Neural cell (in vitro differentiated cells): ENCODE measurements around the gene CNDP2. TPM values are rescaled to one million over a fixed set of nuclear protein-coding genes. Genes with fewer than 3 reads are reported as not detected.

Experiments used
- H2AFZ ChIP-seq: fragments of 200-600, 300-800 bp; sonication (generic), shearing (Covaris generic); 2 replicates; pipeline ENCODE4 v1.6.0; 2014; ENCODE audit warnings: low read depth, mild to moderate bottlenecking, antibody characterized with exemption, low read length, moderate library complexity
- H3F3A ChIP-seq: fragments of 200-600 bp; shearing (Covaris generic); 2 replicates; pipeline ENCODE4 v1.6.1; 2016; ENCODE audit warnings: mild to moderate bottlenecking, moderate library complexity, mixed read lengths, antibody characterized with exemption, low read length; ENCODE audit not compliant: insufficient read depth, poor library complexity, severe bottlenecking
- H3K27ac ChIP-seq: fragments of 200-600, 300-800 bp; sonication (generic), shearing (Covaris generic); 2 replicates; pipeline ENCODE4 v1.5.1; 2014; ENCODE audit warnings: mild to moderate bottlenecking, low read length, moderate library complexity
- H3K27me3 ChIP-seq: fragments of 300-800, 200-600 bp; sonication (generic), shearing (Covaris generic); 2 replicates; pipeline ENCODE4 v1.6.0; 2014; ENCODE audit warnings: mild to moderate bottlenecking, low read depth, low read length, moderate library complexity; ENCODE audit not compliant: insufficient read depth
- H3K36me3 ChIP-seq: fragments of 300-800, 200-600 bp; sonication (generic), shearing (Covaris generic); 2 replicates; pipeline ENCODE4 v1.5.1; 2014; ENCODE audit warnings: mild to moderate bottlenecking, antibody characterized with exemption, low read length, moderate library complexity; ENCODE audit not compliant: insufficient read depth
- H3K4me2 ChIP-seq: fragments of 300-800, 200-600 bp; sonication (generic), shearing (Covaris generic); 2 replicates; pipeline ENCODE4 v1.6.0; 2014; ENCODE audit warnings: mild to moderate bottlenecking, low read length
- H3K4me3 ChIP-seq: fragments of 300-800, 200-600 bp; sonication (generic), shearing (Covaris generic); 2 replicates; pipeline ENCODE4 v1.5.1; 2014; ENCODE audit warnings: mild to moderate bottlenecking, low read length, moderate library complexity
- H3K79me2 ChIP-seq: fragments of 200-600 bp; shearing (Covaris generic); replicated peaks from 2 replicates; pipeline ENCODE4 v1.6.0; 2014; ENCODE audit warnings: mild to moderate bottlenecking, low read length, moderate library complexity; ENCODE audit not compliant: insufficient read depth
- H3K9ac ChIP-seq: fragments of 300-800, 200-600 bp; sonication (generic), shearing (Covaris generic); 2 replicates; pipeline ENCODE4 v1.6.1; 2016; ENCODE audit warnings: mild to moderate bottlenecking, low read length, mixed read lengths
- H3K9me2 ChIP-seq: fragments of 200-600 bp; shearing (Covaris generic); 2 replicates; pipeline ENCODE4 v1.6.1; 2016; ENCODE audit warnings: mild to moderate bottlenecking, low read length, mixed read lengths; ENCODE audit not compliant: insufficient read depth
- H3K9me3 ChIP-seq: fragments of 200-600, 300-800 bp; sonication (generic), shearing (Covaris generic); 2 replicates; pipeline ENCODE4 v1.6.1; 2016; ENCODE audit warnings: mild to moderate bottlenecking, mixed run types, low read length, moderate library complexity, mixed read lengths
- H4K20me1 ChIP-seq: fragments of 200-600 bp; shearing (Covaris generic); 2 replicates; pipeline ENCODE4 v1.6.1; 2016; ENCODE audit warnings: mild to moderate bottlenecking, mixed run types; ENCODE audit not compliant: insufficient read depth
- EP300 ChIP-seq: fragments of 450-650 bp; conservative IDR thresholded peaks from 2 replicates; pipeline ENCODE4 v1.6.1; 2014; ENCODE audit warnings: antibody characterized with exemption, mild to moderate bottlenecking, moderate library complexity; ENCODE audit not compliant: poor library complexity, severe bottlenecking
- EZH2 ChIP-seq: fragments of 200-600, 300-800 bp; shearing (Covaris generic), sonication (generic); IDR thresholded peaks from 2 replicates; pipeline ENCODE4 v1.6.1; 2014; ENCODE audit warnings: antibody characterized with exemption, low read length, borderline replicate concordance, mild to moderate bottlenecking; ENCODE audit not compliant: insufficient read depth, poor library complexity, severe bottlenecking
- MXI1 ChIP-seq: fragments of 450-650 bp; conservative IDR thresholded peaks from 2 replicates; pipeline ENCODE4 v1.6.1; 2014; ENCODE audit warnings: antibody characterized with exemption, mild to moderate bottlenecking; ENCODE audit not compliant: poor library complexity, severe bottlenecking
- POLR2AphosphoS5 ChIP-seq: IDR thresholded peaks from 2 replicates; pipeline ENCODE4 v1.6.1; 2012
- RAD21 ChIP-seq: fragments of 450-650 bp; conservative IDR thresholded peaks from 2 replicates; pipeline ENCODE4 v1.6.1; 2014; ENCODE audit warnings: antibody characterized with exemption, mild to moderate bottlenecking, moderate library complexity
- SMC3 ChIP-seq: fragments of 450-650 bp; conservative IDR thresholded peaks from 2 replicates; pipeline ENCODE4 v1.6.1; 2014; ENCODE audit warnings: antibody characterized with exemption, mild to moderate bottlenecking, moderate library complexity; ENCODE audit not compliant: poor library complexity
- TAF1 ChIP-seq: IDR thresholded peaks from 2 replicates; pipeline ENCODE4 v1.6.1; 2012; ENCODE audit warnings: low read depth
- polyA plus RNA-seq: library from polyadenylated mRNA; depleted of rRNA; stranded (reverse); fragments of >200 nt; gene quantifications from 2 replicates; pipeline ENCODE4 v1.2.3, GENCODE V29; 2014
- TF ChIP-seq, protein P1 (sequence below): IDR thresholded peaks from 2 replicates; pipeline ENCODE4 v1.6.1; 2012; ENCODE audit warnings: borderline replicate concordance
- TF ChIP-seq, protein P2 (sequence below): fragments of 450-650 bp; IDR thresholded peaks from 2 replicates; pipeline ENCODE4 v1.5.1; 2014; ENCODE audit warnings: antibody characterized with exemption, mild to moderate bottlenecking, moderate library complexity; ENCODE audit not compliant: poor library complexity, severe bottlenecking

The CNDP2 gene
- polyA plus RNA-seq, 1 donor from 2014 or later = 35.7 TPM

DNA sequence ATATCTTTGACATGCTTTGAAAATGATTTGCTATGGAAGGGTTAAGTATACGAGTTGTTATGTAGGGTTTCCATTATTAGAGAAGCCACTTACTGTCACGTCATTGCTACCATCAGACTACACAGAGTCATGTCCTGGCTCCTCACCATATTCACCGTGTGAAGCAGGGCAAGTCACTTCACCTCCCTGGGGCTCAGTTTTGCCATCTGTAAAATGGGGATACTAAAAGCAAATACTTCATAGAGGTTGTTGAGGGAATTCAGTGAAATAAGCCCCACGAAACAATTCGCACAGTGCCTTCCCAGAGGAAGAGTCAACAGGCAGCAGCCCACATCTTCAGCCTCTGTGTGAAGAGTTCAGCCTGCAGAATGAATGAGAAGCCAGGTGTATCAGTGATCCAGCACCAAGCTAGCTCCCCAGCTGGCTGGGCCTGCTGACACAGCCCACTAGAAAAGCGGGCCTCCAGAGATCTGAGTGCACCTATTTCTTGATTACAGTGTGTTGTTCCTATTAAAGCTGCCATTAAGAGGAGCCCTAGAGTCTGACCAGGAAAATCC is 42.4 kb upstream of the CNDP2 start:
- peaks cover 39% of the 10 kb centered on the region for H3K27me3 ChIP-seq
- H3K4me3 ChIP-seq = no peak overlapping the region
- no peaks in the 10 kb centered on the region for H3K9me3 ChIP-seq
- H3F3A ChIP-seq = no peaks in the 10 kb centered on the region
- no peak overlapping the region for H3K27ac ChIP-seq
- no peaks in the 10 kb centered on the region for H3K36me3 ChIP-seq
- H4K20me1 ChIP-seq = no peaks in the 10 kb centered on the region
- no peak overlapping the region for H3K4me2 ChIP-seq
- H3K9ac ChIP-seq = no peak overlapping the region
- H2AFZ ChIP-seq = no peak overlapping the region
- no peak for TF ChIP-seq TAF1
- TF ChIP-seq SMC3 = no peak
- TF ChIP-seq, protein P1, sequence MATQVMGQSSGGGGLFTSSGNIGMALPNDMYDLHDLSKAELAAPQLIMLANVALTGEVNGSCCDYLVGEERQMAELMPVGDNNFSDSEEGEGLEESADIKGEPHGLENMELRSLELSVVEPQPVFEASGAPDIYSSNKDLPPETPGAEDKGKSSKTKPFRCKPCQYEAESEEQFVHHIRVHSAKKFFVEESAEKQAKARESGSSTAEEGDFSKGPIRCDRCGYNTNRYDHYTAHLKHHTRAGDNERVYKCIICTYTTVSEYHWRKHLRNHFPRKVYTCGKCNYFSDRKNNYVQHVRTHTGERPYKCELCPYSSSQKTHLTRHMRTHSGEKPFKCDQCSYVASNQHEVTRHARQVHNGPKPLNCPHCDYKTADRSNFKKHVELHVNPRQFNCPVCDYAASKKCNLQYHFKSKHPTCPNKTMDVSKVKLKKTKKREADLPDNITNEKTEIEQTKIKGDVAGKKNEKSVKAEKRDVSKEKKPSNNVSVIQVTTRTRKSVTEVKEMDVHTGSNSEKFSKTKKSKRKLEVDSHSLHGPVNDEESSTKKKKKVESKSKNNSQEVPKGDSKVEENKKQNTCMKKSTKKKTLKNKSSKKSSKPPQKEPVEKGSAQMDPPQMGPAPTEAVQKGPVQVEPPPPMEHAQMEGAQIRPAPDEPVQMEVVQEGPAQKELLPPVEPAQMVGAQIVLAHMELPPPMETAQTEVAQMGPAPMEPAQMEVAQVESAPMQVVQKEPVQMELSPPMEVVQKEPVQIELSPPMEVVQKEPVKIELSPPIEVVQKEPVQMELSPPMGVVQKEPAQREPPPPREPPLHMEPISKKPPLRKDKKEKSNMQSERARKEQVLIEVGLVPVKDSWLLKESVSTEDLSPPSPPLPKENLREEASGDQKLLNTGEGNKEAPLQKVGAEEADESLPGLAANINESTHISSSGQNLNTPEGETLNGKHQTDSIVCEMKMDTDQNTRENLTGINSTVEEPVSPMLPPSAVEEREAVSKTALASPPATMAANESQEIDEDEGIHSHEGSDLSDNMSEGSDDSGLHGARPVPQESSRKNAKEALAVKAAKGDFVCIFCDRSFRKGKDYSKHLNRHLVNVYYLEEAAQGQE = no peak
- TF ChIP-seq RAD21 = no peak
- TF ChIP-seq MXI1 = no peak
- no peak for TF ChIP-seq EZH2
- TF ChIP-seq EP300 = no peak
- TF ChIP-seq, protein P2, sequence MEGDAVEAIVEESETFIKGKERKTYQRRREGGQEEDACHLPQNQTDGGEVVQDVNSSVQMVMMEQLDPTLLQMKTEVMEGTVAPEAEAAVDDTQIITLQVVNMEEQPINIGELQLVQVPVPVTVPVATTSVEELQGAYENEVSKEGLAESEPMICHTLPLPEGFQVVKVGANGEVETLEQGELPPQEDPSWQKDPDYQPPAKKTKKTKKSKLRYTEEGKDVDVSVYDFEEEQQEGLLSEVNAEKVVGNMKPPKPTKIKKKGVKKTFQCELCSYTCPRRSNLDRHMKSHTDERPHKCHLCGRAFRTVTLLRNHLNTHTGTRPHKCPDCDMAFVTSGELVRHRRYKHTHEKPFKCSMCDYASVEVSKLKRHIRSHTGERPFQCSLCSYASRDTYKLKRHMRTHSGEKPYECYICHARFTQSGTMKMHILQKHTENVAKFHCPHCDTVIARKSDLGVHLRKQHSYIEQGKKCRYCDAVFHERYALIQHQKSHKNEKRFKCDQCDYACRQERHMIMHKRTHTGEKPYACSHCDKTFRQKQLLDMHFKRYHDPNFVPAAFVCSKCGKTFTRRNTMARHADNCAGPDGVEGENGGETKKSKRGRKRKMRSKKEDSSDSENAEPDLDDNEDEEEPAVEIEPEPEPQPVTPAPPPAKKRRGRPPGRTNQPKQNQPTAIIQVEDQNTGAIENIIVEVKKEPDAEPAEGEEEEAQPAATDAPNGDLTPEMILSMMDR = no peak
- TF ChIP-seq POLR2AphosphoS5 = no peak
- H3K79me2 ChIP-seq = no peaks in the 10 kb centered on the region
- no peaks in the 10 kb centered on the region for H3K9me2 ChIP-seq

GRCh38 chr18:74454279-74454751 is 41.8 kb upstream of the CNDP2 start:
- Histone ChIP-seq H3K27ac (no peak overlapping the region), H3K4me2 (no peak overlapping the region), H3K79me2 (no peaks in the 10 kb centered on the region), H2AFZ (no peak overlapping the region), H3K27me3 (peaks cover 41% of the 10 kb centered on the region), H4K20me1 (no peaks in the 10 kb centered on the region), H3K9me3 (no peaks in the 10 kb centered on the region), H3K9me2 (no peaks in the 10 kb centered on the region), H3K36me3 (no peaks in the 10 kb centered on the region), H3K4me3 (no peak overlapping the region), H3F3A (no peaks in the 10 kb centered on the region), H3K9ac (no peak overlapping the region)
- TF ChIP-seq, protein P2 = no peak
- TF ChIP-seq RAD21 (no peak), MXI1 (no peak), POLR2AphosphoS5 (no peak), SMC3 (no peak), EZH2 (no peak), EP300 (no peak), TAF1 (no peak)
- TF ChIP-seq, protein P1 = no peak
